ENCODE data around the gene PAX7. TPM values are rescaled to one million over a fixed set of nuclear protein-coding genes. Genes with fewer than 3 reads are reported as not detected.

The PAX7 gene
- total and polyA plus RNA-seq, 2 of the 4 experiments (the other 2 are of a cell fraction): not detected

DNA sequence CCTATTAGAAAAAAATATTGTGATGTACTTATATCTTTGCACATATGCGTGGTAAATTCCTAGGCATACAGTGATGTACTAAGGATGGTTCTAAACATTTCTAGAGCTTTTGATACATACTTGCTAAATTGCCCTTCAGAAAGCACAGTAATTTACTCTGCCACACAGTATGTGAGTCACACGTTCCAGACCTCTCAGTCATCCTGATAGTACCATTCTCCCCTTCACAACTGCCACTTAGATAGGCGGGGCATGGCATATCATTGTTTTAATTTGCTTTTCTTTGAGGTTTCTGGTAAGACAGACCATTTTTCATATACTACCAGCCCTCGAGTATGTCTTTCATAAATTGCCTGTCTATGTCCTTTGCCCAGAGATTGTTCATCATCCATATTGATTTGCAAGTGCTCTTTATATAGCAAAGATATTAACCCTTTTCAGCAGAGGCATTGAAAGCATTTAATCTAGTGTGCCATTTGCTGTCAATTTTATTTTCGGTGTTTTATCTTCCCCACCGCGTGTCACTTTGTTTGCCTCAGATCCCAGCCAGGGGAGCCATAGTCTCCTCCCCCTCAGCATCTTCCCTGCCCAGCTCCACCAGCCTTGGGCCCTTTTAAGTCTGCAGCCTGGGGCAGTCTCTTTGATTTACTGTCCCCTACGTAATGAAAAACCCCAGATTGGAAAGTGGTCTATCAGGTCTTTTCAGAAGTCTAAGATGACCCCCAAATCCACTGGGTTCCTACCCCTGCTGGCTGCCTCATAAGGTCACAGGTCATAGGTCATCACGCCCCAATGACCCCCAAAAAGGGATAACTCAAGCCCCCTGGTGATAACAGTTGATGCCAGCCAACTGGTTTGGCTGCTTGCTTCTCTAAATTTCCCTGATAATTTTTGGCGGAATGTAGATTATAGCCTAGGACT is 11.8 kb upstream of the PAX7 start:
- no peaks in the 10 kb centered on the region for H3K79me1 ChIP-seq (ENCODE audit: low read depth in 1 of 2, low read length in 2 of 2)
- no peak overlapping the region for H2BK120ac ChIP-seq (ENCODE audit: low read depth, low read length)
- in situ Hi-C loops (cut with MboI; ENCODE audit: low sequenced_read_pairs): no loop called here
- H3K4ac ChIP-seq (ENCODE audit: low read depth, low read length): no peak overlapping the region
- 60% methylated on average over 3 of the region's 10 CpGs; no CpG with 5 or more reads in 1 of the 2 experiments for WGBS, 2 experiments (ENCODE audit: extremely low coverage in 2 of 2, insufficient read length in 1 of 2)
- H2BK15ac ChIP-seq (ENCODE audit: low read depth, low read length): no peak overlapping the region
- no peaks in the 10 kb centered on the region for H3K9me3 ChIP-seq (ENCODE audit: control insufficient read depth, insufficient read depth, low read length)
- no peak overlapping the region for H3K14ac ChIP-seq (replicated peaks; ENCODE audit: low read depth, low read length)
- no peaks in the 10 kb centered on the region for H3K36me3 ChIP-seq (ENCODE audit: control insufficient read depth, insufficient read depth, low read length)
- no peak overlapping the region for H4K8ac ChIP-seq (ENCODE audit: low read depth in 2 of 2, low read length in 2 of 2)
- H2AK9ac ChIP-seq (replicated peaks; ENCODE audit: low read depth, low read length, poor library complexity): no peak overlapping the region
- dilution Hi-C loops (cut with HindIII; ENCODE audit: low sequenced_read_pairs, unreplicated experiment): no loop called here
- TF ChIP-seq POLR2A (IDR thresholded peaks at IDR 0.05; ENCODE audit: low read depth, low read length): no peak
- no peak for TF ChIP-seq NFE2L2 (IDR thresholded peaks at IDR 0.05; ENCODE audit: low read depth, low read length)
- TF ChIP-seq BHLHE40 (IDR thresholded peaks at IDR 0.05; ENCODE audit: low read depth, low read length): no peak
- TF ChIP-seq MAZ (IDR thresholded peaks at IDR 0.05; ENCODE audit: borderline replicate concordance, low read depth, low read length): no peak
- no peak for TF ChIP-seq CHD1 (IDR thresholded peaks at IDR 0.05; ENCODE audit: low read depth, low read length)
- TF ChIP-seq, protein P1, sequence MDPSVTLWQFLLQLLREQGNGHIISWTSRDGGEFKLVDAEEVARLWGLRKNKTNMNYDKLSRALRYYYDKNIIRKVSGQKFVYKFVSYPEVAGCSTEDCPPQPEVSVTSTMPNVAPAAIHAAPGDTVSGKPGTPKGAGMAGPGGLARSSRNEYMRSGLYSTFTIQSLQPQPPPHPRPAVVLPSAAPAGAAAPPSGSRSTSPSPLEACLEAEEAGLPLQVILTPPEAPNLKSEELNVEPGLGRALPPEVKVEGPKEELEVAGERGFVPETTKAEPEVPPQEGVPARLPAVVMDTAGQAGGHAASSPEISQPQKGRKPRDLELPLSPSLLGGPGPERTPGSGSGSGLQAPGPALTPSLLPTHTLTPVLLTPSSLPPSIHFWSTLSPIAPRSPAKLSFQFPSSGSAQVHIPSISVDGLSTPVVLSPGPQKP (IDR thresholded peaks at IDR 0.05; ENCODE audit: borderline replicate concordance, low read depth, low read length): no peak
- no peak for TF ChIP-seq FOS (IDR thresholded peaks at IDR 0.05; ENCODE audit: low read depth, low read length)
- TF ChIP-seq, protein P2, sequence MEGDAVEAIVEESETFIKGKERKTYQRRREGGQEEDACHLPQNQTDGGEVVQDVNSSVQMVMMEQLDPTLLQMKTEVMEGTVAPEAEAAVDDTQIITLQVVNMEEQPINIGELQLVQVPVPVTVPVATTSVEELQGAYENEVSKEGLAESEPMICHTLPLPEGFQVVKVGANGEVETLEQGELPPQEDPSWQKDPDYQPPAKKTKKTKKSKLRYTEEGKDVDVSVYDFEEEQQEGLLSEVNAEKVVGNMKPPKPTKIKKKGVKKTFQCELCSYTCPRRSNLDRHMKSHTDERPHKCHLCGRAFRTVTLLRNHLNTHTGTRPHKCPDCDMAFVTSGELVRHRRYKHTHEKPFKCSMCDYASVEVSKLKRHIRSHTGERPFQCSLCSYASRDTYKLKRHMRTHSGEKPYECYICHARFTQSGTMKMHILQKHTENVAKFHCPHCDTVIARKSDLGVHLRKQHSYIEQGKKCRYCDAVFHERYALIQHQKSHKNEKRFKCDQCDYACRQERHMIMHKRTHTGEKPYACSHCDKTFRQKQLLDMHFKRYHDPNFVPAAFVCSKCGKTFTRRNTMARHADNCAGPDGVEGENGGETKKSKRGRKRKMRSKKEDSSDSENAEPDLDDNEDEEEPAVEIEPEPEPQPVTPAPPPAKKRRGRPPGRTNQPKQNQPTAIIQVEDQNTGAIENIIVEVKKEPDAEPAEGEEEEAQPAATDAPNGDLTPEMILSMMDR (conservative IDR thresholded peaks at IDR 0.05; ENCODE audit: low read depth, low read length): no peak
- TF ChIP-seq RFX5 (IDR thresholded peaks at IDR 0.05; ENCODE audit: low read depth, low read length): no peak
- no TSS peak for BruUV-seq (replicated peaks)
- no peaks in the 10 kb centered on the region for H3K9me1 ChIP-seq (ENCODE audit: insufficient read depth, low read length)
- no peak overlapping the region for H2AK5ac ChIP-seq (ENCODE audit: low read depth, low read length)
- H3K4me1 ChIP-seq (ENCODE audit: control insufficient read depth, insufficient read depth, low read length): no peaks in the 10 kb centered on the region
- ATAC-seq (ENCODE audit: low read depth) (no peak), DNase-seq (no peak)
- H4K5ac ChIP-seq (ENCODE audit: low read depth, low read length): no peak overlapping the region
- H3K4me3 ChIP-seq (ENCODE audit: insufficient read depth, low read depth, low read length): no peak overlapping the region
- H4K20me1 ChIP-seq (ENCODE audit: insufficient read depth, low read length): no peaks in the 10 kb centered on the region
- ChIA-PET POLR2A (ENCODE audit: unreplicated experiment) (no interaction called here), CTCF (no interaction called here)
- H3K27me3 ChIP-seq (ENCODE audit: control insufficient read depth, insufficient read depth, low read length): no peaks in the 10 kb centered on the region; the same call in 1 of the 2 replicates
- H3K9ac ChIP-seq (ENCODE audit: low read depth, low read length): no peak overlapping the region
- H3K27ac ChIP-seq (ENCODE audit: insufficient read depth, low read length): no peak overlapping the region
- intact Hi-C loops (cut with micrococcal nuclease): no loop called here
- no peak overlapping the region for H4K91ac ChIP-seq (ENCODE audit: insufficient read depth, low read depth, low read length)
- no peak overlapping the region for H3K56ac ChIP-seq (ENCODE audit: extremely low read depth, insufficient read depth, low read length)
- no peak overlapping the region for H3K18ac ChIP-seq (ENCODE audit: low read depth, low read length)
- no peak overlapping the region for H3K4me2 ChIP-seq (ENCODE audit: low read depth, low read length)
- no peak overlapping the region for H2BK20ac ChIP-seq (ENCODE audit: low read depth, low read length)
- no peak overlapping the region for H2AFZ ChIP-seq (replicated peaks; ENCODE audit: low read length, poor library complexity)
- H2BK5ac ChIP-seq (ENCODE audit: low read depth, low read length, poor library complexity, severe bottlenecking): no peak overlapping the region
- no peak overlapping the region for H3K23ac ChIP-seq (ENCODE audit: low read depth, low read length)

Data from IMR-90 (cell line).